ENCODE data around the gene KCNH6.

GRCh38 chr17:63514477-63514876, 8.7 kb upstream of the KCNH6 start:
- no peak for TF ChIP-seq CTCF (IDR thresholded peaks at IDR 0.05)
- TF ChIP-seq POLR2A (IDR thresholded peaks at IDR 0.05), result no peak

Measured in lower leg skin (tissue), 3 donors.